CD4-positive, CD25-positive, alpha-beta regulatory T cell (primary cell): ENCODE measurements around the gene MYO15A. TPM values are rescaled to one million over a fixed set of nuclear protein-coding genes. Genes with fewer than 3 reads are reported as not detected.

ENCODE experiments used
- ATAC-seq, 2 donors: fragments of 150-1000 bp; cut with Tn5 transposase; one replicate each; pipeline ENCODE4 v1.10.0; 2021; ENCODE audit warnings: low read depth in 2 of 2, moderate number of reproducible peaks in 2 of 2, moderate library complexity in 1 of 2
- DNase-seq, 3 donors: peaks; one replicate each; pipeline versions ENCODE4 v3.0.0 to v3.0.0-alpha.2; 2012 to 2022; ENCODE audit warnings: mixed read lengths in 1 of 3
- H3K27ac ChIP-seq: one replicate; pipeline ENCODE4 v1.7.0; 2013; ENCODE audit warnings: mild to moderate bottlenecking, low read length; ENCODE audit not compliant: insufficient read depth, poor library complexity, severe bottlenecking
- H3K27me3 ChIP-seq: one replicate; pipeline ENCODE4 v1.7.0; 2013; ENCODE audit warnings: low read length; ENCODE audit not compliant: control insufficient read depth, insufficient read depth
- H3K36me3 ChIP-seq: one replicate; pipeline ENCODE4 v1.7.0; 2013; ENCODE audit warnings: mild to moderate bottlenecking, low read length, moderate library complexity; ENCODE audit not compliant: control insufficient read depth, insufficient read depth
- H3K4me1 ChIP-seq: 2 replicates; pipeline ENCODE4 v1.7.0; 2013; ENCODE audit warnings: mild to moderate bottlenecking, low read length; ENCODE audit not compliant: insufficient read depth, control insufficient read depth, poor library complexity, severe bottlenecking
- H3K4me3 ChIP-seq: one replicate; pipeline ENCODE4 v1.7.0; 2013; ENCODE audit warnings: low read depth, mild to moderate bottlenecking, low read length, moderate library complexity
- H3K9me3 ChIP-seq, 2 experiments: 1 replicate in 1 of 2; 2 replicates in 1 of 2; pipeline ENCODE4 v1.7.0; 2013; ENCODE audit warnings: low read length in 2 of 2, mild to moderate bottlenecking in 1 of 2, moderate library complexity in 1 of 2; ENCODE audit not compliant: control insufficient read depth in 2 of 2
- H3K27ac Mint-ChIP-seq, 3 donors: one replicate each; pipeline ENCODE4 v1.8.0; 2020 to 2022; ENCODE audit warnings: mild to moderate bottlenecking in 3 of 3, mixed read lengths in 3 of 3, moderate library complexity in 2 of 3
- H3K27me3 Mint-ChIP-seq: one replicate; pipeline ENCODE4 v1.8.0; 2022; ENCODE audit warnings: mild to moderate bottlenecking, mixed read lengths
- H3K36me3 Mint-ChIP-seq: one replicate; pipeline ENCODE4 v1.8.0; 2020; ENCODE audit warnings: mixed read lengths
- H3K4me1 Mint-ChIP-seq, 4 donors: one replicate each; pipeline ENCODE4 v1.8.0; 2020 to 2022; ENCODE audit warnings: mixed read lengths in 4 of 4, mild to moderate bottlenecking in 1 of 4
- H3K4me3 Mint-ChIP-seq, 4 donors: one replicate each; pipeline ENCODE4 v1.8.0; 2020 to 2022; ENCODE audit warnings: mild to moderate bottlenecking in 4 of 4, mixed read lengths in 4 of 4, moderate library complexity in 3 of 4
- H3K9me3 Mint-ChIP-seq, 7 donors: one replicate each; pipeline ENCODE4 v1.8.0; 2020 to 2022; ENCODE audit warnings: mixed read lengths in 7 of 7, mild to moderate bottlenecking in 3 of 7, moderate library complexity in 2 of 7
- polyA plus RNA-seq, 4 donors: library from polyadenylated mRNA; unstranded; fragments of 300-500 nt; fragmentation: Illumina TruSeq; gene quantifications; one replicate each; pipeline ENCODE4 v1.2.3, GENCODE V29; 2021
- total RNA-seq: library from RNA; stranded (reverse); gene quantifications from one replicate; pipeline ENCODE4 v1.2.3, GENCODE V29; 2022

Gene MYO15A
- total and polyA plus RNA-seq, 5 donors from 2014 or later = 0.19 to 0.81 (median 0.30) TPM; not detected in 1

DNA sequence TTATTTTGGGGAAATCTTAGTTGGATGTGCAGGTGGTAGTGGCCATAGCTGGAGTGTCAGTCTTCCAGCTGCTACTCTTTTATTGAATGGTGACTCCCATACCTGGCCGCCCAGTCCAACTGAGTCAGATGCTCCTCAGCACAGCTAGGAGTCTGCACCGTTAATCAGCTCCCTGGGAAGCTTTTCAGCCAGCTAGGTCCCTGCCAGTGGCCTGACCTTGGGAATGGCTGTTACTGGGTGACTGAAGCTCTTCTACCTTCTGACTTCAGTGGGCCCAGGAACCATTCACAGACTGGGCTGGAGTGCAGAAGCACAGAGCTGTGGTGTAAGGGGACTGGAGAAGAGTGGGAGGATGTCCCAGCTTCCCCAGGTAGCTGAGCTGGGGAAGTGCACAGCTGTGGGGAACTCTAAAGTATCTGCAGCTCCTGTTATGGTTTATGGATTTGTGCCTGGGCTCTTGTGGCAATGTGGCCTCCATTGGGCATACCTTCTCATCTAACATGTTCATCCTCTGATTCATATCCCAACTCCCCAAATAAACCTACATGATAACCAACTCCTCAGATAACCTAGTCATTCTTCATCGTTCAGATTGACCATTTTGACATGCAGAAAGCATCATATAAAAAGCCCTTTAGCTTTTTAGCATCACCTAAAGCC lies 89.1 kb downstream of the MYO15A start:
- no peak for DNase-seq
- no peaks in the 10 kb centered on the region for H3K9me3 Mint-ChIP-seq
- H3K36me3 ChIP-seq = peaks cover 63% of the 10 kb centered on the region
- no peaks in the 10 kb centered on the region for H3K27me3 Mint-ChIP-seq
- H3K4me1 ChIP-seq = peaks cover 14% of the 10 kb centered on the region
- H3K27ac ChIP-seq = peak overlapping the region; percentile 15
- peak overlapping the region in 2 of 3 donors; percentile 66 to 87 for H3K27ac Mint-ChIP-seq
- ATAC-seq = no peak
- no peaks in the 10 kb centered on the region for H3K9me3 ChIP-seq
- H3K4me1 Mint-ChIP-seq = peaks cover 5 to 82% (median 41%) of the 10 kb centered on the region in 4 donors
- H3K4me3 Mint-ChIP-seq = no peak overlapping the region
- no peaks in the 10 kb centered on the region for H3K27me3 ChIP-seq
- peaks cover 28% of the 10 kb centered on the region for H3K36me3 Mint-ChIP-seq
- H3K4me3 ChIP-seq = no peak overlapping the region

- Mint-ChIP-seq H3K27me3 (no peaks in the 10 kb centered on the region), H3K4me3 (peak overlapping the region in 1 of 4 donors; percentile 76), H3K9me3 (no peaks in the 10 kb centered on the region), H3K4me1 (peaks cover 5 to 81% (median 42%) of the 10 kb centered on the region in 4 donors), H3K36me3 (peaks cover 31% of the 10 kb centered on the region), H3K27ac (peak overlapping the region in 2 of 3 donors; percentile 46 to 87)
- Histone ChIP-seq H3K27me3 (no peaks in the 10 kb centered on the region), H3K36me3 (peaks cover 70% of the 10 kb centered on the region), H3K9me3 (no peaks in the 10 kb centered on the region), H3K4me1 (peaks cover 12% of the 10 kb centered on the region), H3K4me3 (no peak overlapping the region), H3K27ac (no peak overlapping the region)
- DNase-seq (no peak), ATAC-seq (no peak)
Measured at GRCh38 chr17:18198530-18198929, 90.0 kb downstream of the MYO15A start.

- H3K4me1 Mint-ChIP-seq = peaks cover 5 to 64% (median 29%) of the 10 kb centered on the region in 4 donors
- no peaks in the 10 kb centered on the region for H3K27me3 ChIP-seq
- H3K9me3 ChIP-seq = no peaks in the 10 kb centered on the region
- H3K9me3 Mint-ChIP-seq = no peaks in the 10 kb centered on the region
- DNase-seq (no peak), ATAC-seq (no peak)
- H3K27me3 Mint-ChIP-seq = no peaks in the 10 kb centered on the region
- H3K4me1 ChIP-seq = peaks cover 12% of the 10 kb centered on the region
- H3K4me3 ChIP-seq = no peak overlapping the region
- peak overlapping the region in 1 of 4 donors; percentile 36 for H3K4me3 Mint-ChIP-seq
- no peak overlapping the region for H3K27ac ChIP-seq
- peak overlapping the region in 2 of 3 donors; percentile 31 to 52 for H3K27ac Mint-ChIP-seq
- peaks cover 69% of the 10 kb centered on the region for H3K36me3 ChIP-seq
- H3K36me3 Mint-ChIP-seq = peaks cover 24% of the 10 kb centered on the region
Measured at GRCh38 chr17:18201108-18201507, 92.6 kb downstream of the MYO15A start.

DNA sequence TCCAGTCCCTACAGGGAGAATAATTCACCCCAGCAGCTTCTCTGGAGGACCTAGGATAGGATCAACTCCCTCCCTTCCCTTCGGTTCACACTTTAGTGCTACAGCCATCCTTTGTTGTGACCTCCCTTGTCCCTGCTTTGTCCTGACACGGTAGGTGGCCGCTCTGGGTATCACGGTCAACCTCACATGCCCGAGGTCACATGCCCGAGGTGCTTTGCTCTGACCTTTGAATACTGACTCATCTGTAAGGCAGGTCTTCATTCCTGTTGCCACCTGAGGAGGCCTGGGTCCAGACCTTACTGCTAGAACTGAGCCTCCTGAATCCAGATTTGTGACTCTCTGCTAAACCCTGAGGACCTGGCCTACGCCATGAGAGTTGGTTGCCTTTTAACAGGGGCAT lies 94.8 kb downstream of the MYO15A start:
- Mint-ChIP-seq H3K4me1 (peaks cover 5 to 44% (median 21%) of the 10 kb centered on the region in 4 donors), H3K9me3 (no peaks in the 10 kb centered on the region), H3K36me3 (peaks cover 28% of the 10 kb centered on the region), H3K4me3 (no peak overlapping the region), H3K27ac (peak overlapping the region in 2 of 3 donors; percentile 68 to 85), H3K27me3 (no peaks in the 10 kb centered on the region)
- H3K27ac ChIP-seq = no peak overlapping the region
- H3K4me1 ChIP-seq = peaks cover 8% of the 10 kb centered on the region
- DNase-seq = no peak
- ATAC-seq = no peak
- H3K9me3 ChIP-seq = no peaks in the 10 kb centered on the region
- no peak overlapping the region for H3K4me3 ChIP-seq
- H3K27me3 ChIP-seq = no peaks in the 10 kb centered on the region
- H3K36me3 ChIP-seq = peaks cover 68% of the 10 kb centered on the region

DNA sequence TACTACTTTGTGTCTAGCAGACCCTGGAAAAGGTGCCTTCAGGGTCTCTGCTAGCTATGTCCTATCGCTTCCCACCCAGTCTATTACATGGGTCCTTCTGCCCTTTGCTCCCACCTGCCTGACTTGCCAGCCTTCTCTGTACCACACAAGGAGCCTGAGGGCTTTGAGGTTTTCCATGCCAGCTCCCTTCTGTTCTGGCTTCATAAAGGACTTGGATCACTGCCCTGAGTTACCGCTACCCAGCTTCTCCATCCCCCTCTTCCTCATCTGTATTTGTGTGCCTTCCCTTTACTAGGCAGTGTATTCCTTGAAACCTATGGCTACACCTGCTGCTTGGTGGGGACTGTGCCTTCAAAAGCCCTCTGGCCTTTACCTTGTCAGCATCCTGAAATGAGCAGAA lies 97.3 kb downstream of the MYO15A start:
- peaks cover 0 to 24% (median 9%) of the 10 kb centered on the region in 4 donors for H3K4me1 Mint-ChIP-seq
- Histone ChIP-seq H3K4me1 (no peaks in the 10 kb centered on the region), H3K36me3 (peaks cover 72% of the 10 kb centered on the region), H3K9me3 (no peaks in the 10 kb centered on the region), H3K4me3 (no peak overlapping the region), H3K27ac (no peak overlapping the region), H3K27me3 (no peaks in the 10 kb centered on the region)
- DNase-seq (no peak), ATAC-seq (no peak)
- peaks cover 32% of the 10 kb centered on the region for H3K36me3 Mint-ChIP-seq
- H3K27me3 Mint-ChIP-seq = no peaks in the 10 kb centered on the region
- H3K9me3 Mint-ChIP-seq = no peaks in the 10 kb centered on the region
- H3K27ac Mint-ChIP-seq = peak overlapping the region in 2 of 3 donors; percentile 56 to 76
- peak overlapping the region in 1 of 4 donors; percentile 54 for H3K4me3 Mint-ChIP-seq

DNA sequence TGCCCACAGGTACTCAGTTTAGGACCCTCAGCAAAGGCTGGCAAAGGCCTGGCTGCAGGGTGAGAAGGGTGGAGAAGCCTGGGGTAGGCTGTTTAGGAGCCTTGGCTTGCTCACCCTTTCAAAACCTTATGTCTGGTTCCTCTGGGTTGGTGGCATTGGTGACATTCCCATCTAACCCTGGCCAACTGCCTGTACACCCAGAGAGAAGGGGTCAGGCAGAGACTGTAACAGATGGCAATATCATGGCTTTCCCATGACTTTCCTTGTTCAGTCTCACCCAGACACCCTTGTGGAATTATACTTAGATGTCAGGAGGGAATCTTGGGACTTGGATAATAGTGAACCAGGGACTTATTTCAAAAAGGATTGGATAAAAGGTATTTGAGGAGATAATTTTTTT lies 98.4 kb downstream of the MYO15A start:
- Histone ChIP-seq H3K27me3 (no peaks in the 10 kb centered on the region), H3K27ac (no peak overlapping the region), H3K4me1 (no peaks in the 10 kb centered on the region), H3K4me3 (no peak overlapping the region), H3K36me3 (peaks cover 73% of the 10 kb centered on the region), H3K9me3 (no peaks in the 10 kb centered on the region)
- H3K27ac Mint-ChIP-seq = no peak overlapping the region
- H3K4me1 Mint-ChIP-seq = peaks cover 0 to 16% (median 5%) of the 10 kb centered on the region in 4 donors
- DNase-seq (no peak), ATAC-seq (no peak)
- H3K9me3 Mint-ChIP-seq = no peaks in the 10 kb centered on the region
- no peaks in the 10 kb centered on the region for H3K27me3 Mint-ChIP-seq
- no peak overlapping the region for H3K4me3 Mint-ChIP-seq
- peaks cover 32% of the 10 kb centered on the region for H3K36me3 Mint-ChIP-seq

GRCh38 chr17:18208092-18208491 lies 99.5 kb downstream of the MYO15A start:
- ATAC-seq = no peak
- Histone ChIP-seq H3K4me1 (no peaks in the 10 kb centered on the region), H3K27ac (no peak overlapping the region), H3K9me3 (no peaks in the 10 kb centered on the region), H3K4me3 (no peak overlapping the region), H3K36me3 (peaks cover 72% of the 10 kb centered on the region), H3K27me3 (no peaks in the 10 kb centered on the region)
- no peaks in the 10 kb centered on the region for H3K9me3 Mint-ChIP-seq
- no peak for DNase-seq
- H3K4me3 Mint-ChIP-seq = no peak overlapping the region
- H3K27me3 Mint-ChIP-seq = no peaks in the 10 kb centered on the region
- no peak overlapping the region for H3K27ac Mint-ChIP-seq
- peaks cover 28% of the 10 kb centered on the region for H3K36me3 Mint-ChIP-seq
- H3K4me1 Mint-ChIP-seq = peaks cover 0 to 13% (median 5%) of the 10 kb centered on the region in 4 donors
